NT2/D1 (cell line): ENCODE results near the gene ZFHX3.

ENCODE experiments used
- SUZ12 ChIP-seq: IDR thresholded peaks from 2 replicates; pipeline ENCODE4 v1.6.1; 2011; ENCODE audit not compliant: insufficient read length, insufficient read depth; ENCODE audit errors: extremely low read depth
- YY1 ChIP-seq: IDR thresholded peaks from 2 replicates; pipeline ENCODE4 v1.6.1; 2011; ENCODE audit not compliant: insufficient read length, insufficient read depth
- ZNF274 ChIP-seq: IDR thresholded peaks from 2 replicates; pipeline ENCODE4 v1.6.1; 2011; ENCODE audit warnings: mild to moderate bottlenecking, low read depth, low read length

GRCh38 chr16:72787130-72787513, 260.8 kb downstream of the ZFHX3 start:
- no peak for TF ChIP-seq SUZ12
- no peak for TF ChIP-seq YY1
- no peak for TF ChIP-seq ZNF274
